NCI-H146 (cell line): Measurements from ENCODE around the gene OAT.
A peak's percentile ranks its signal among the peaks of the same experiment; 100 is the strongest.

Experiments
- DNase-seq: peaks from one replicate; lab custom pipeline; 2025; lab: John Stamatoyannopoulos, UW

Gene OAT

GRCh38 chr10:124403548-124403947, 15.2 kb downstream of the OAT start:
- peak; percentile 74 for DNase-seq

DNA sequence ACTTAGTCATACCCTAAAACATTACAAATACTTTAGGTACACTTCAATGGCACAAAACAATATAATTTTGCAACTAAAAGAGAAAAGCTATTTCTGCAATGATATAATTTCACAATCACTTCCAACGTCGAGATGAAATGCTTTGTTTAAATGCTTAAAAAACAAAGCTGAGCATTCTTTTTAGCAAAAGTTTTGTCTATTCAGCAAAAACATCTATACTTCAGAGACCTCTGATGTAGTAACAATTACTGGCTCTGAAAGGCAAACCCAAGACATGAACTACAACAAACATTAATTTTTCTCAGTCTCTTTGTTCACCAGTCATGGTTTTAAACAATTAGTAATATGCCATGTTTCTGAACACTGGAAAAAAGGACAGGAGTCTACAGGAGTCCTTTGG, 16.4 kb downstream of the OAT start:
- DNase-seq, result no peak

DNA sequence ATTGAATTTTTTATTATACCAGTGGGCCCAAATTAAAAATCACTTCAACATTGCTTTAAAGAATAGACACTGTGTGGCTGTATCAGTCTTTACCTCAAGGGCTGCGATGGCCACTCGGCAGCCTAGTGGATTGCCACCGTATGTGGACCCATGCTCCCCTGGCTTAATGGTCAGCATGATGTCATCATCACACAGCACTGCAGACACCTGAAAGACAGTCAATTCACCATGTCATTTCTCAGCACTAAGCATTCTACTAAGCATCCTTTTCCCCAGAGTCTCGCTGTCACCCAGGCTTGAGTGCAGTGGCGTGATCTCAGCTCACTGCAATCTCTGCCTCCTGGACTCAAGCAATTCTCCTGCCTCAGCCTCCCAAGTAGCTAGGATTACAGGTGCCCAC, 17.1 kb downstream of the OAT start:
- no peak for DNase-seq

- no peak for DNase-seq
Measured at GRCh38 chr10:124394583-124394982, 24.1 kb downstream of the OAT start.

- DNase-seq, result no peak
Measured at GRCh38 chr10:124392626-124393342, 25.9 kb downstream of the OAT start.

GRCh38 chr10:124390471-124391187, 28.1 kb downstream of the OAT start:
- no peak for DNase-seq

GRCh38 chr10:124389613-124390361, 28.9 kb downstream of the OAT start:
- DNase-seq, result no peak

GRCh38 chr10:124388823-124389612, 29.7 kb downstream of the OAT start:
- peak; percentile 81 for DNase-seq

DNA sequence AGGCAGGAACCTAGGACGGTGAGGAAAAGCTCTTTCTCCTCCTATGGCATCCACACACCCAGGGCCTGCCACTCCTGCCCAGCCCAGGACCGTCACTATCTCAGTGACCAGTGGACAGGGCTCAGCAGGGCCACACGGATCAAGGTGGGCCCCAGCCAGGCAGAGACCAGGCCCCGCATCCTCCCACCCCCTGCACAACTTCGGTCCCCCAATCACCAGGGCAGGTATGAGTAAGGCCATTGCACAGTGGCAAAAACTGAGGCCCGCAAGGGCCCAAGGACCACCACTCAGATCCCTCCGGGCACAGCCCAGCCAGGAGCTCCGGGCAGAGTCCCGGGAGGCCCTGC, 30.3 kb downstream of the OAT start:
- no peak for DNase-seq

DNA sequence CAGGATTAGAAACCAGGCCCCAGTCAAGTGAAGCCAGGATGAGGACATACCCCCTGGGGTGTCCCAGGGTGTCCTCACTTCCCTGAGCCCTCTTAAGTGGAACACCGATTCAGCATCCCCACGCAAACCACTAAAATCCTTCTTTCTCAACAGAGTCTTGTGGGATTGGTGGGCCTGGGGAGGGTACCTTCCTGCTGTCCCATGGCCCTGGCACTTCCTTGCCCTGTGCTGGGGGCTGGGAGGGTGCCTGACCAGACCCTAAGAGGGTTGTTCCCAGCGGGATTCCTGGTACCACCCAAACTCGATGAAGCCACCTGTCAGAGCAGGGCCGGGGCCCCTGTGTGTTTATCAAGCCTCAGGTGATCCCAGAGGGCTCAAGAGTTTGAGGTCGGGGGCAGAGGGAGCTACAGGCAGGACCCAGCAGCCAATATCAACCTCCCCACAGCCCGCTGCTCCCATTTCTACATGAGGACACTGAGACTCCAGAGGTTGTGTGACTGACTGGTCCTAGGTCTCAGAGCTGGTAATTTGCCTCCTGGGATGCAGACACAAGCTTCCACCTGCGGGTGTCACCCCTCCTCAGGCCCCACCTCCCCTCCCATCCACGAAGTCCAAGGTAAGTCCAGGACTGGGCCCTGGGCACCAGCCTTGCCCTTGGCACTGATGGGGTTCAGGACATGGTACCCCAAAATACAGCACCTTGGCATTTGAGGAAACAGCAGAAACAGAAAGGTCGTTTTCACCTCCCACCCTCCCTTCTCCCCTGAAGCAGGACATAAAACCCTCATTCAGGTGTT, 31.4 kb downstream of the OAT start:
- peak; percentile 25 for DNase-seq

GRCh38 chr10:124386186-124387077, 32.3 kb downstream of the OAT start:
- DNase-seq, result no peak

DNA sequence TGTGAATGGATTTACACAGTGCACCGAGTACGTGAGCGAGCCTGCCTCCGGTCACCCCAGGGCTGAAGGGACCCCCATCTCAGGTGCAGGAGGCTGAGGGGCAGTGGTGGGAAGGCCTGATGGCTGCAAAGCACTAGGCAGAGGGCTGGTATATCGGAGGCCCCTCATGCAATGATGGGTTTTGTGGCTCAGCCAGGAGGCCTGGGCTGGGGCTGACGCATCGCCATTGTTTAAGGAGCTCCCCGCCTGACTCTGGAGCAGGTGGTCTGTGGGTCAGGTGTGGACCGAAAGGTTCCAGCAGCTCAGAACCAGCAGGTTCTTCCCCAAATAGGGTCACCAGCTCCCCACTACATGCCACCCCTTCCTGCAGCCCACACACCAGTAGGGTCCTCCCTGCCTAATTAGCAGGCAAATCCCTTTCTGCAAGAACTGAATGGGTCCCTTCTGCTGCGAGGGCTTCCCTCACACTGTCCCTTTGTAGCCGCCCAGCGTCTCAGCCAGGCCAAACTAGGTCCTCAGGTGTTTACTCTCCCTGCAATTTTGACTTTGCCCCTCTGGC, 33.0 kb downstream of the OAT start:
- DNase-seq, result no peak

- DNase-seq, result no peak
Measured at GRCh38 chr10:124384591-124385190, 34.0 kb downstream of the OAT start.

GRCh38 chr10:124384172-124384571, 34.6 kb downstream of the OAT start:
- DNase-seq, result no peak

DNA sequence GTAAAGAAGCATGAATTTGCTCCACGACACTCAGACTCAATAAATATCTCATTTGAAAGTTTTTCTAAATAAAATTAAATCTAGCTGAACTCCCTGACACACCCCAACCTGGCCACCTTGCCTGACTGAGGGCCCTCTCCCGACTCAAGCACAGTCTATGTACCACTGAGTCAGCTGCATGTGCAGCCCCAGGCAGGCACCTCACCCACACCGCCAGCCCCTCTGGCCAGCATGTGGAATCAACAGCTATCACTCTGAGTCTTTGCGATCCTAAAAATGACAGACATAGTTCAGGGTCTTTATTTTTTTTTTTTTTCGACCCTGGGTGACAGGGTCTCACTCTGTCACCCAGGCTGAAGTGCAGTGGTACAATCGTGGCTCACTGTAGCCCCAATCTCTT, 35.2 kb downstream of the OAT start:
- DNase-seq, result no peak

DNA sequence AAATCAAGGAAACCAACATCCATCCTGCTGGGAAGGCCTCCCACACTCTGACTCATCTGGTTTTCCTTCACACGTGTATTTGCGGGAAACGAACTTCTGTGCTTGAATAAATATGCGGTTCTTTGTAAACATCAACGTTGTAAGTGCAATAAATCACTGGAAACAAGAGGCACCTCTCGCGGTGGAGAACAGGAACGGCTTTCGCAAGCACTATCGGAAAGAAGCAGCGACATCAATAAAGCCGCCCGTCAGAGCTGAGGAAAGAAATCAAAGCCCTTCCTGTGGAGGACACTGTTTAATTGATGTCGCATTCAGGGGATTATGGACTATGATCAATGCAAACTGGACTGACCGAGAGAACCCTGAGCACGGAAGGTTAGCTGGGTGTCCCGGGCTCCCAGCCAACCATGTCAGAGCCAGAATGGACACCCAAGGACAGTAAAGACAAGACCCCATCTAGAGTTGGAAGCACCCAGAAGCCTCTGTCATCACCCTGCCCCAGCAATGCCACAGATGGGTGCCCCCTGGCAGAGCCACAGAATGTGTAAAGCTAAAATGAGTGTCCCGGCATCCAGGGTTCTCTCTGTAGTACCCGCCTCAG, 37.6 kb downstream of the OAT start:
- DNase-seq, result no peak

- DNase-seq, result no peak
Measured at GRCh38 chr10:124380256-124380995, 38.3 kb downstream of the OAT start.

- no peak for DNase-seq
Measured at GRCh38 chr10:124379609-124380193, 39.0 kb downstream of the OAT start.
